ENCODE results near the gene GTPBP2. TPM values are rescaled to one million over a fixed set of nuclear protein-coding genes. Genes with fewer than 3 reads are reported as not detected.
"Not testable (repeated sequence)": the region's sequence is repeated elsewhere in the genome, so short reads cannot be mapped to it uniquely, and the experiment has no call there.

GTPBP2 gene
- total RNA-seq, 1 donor: 50.1 TPM

GRCh38 chr6:43639984-43640800, 11.1 kb upstream of the GTPBP2 start:
- no peak overlapping the region for H3K4me3 ChIP-seq (ENCODE audit: low read depth, low read length)
- TF ChIP-seq, protein P1, sequence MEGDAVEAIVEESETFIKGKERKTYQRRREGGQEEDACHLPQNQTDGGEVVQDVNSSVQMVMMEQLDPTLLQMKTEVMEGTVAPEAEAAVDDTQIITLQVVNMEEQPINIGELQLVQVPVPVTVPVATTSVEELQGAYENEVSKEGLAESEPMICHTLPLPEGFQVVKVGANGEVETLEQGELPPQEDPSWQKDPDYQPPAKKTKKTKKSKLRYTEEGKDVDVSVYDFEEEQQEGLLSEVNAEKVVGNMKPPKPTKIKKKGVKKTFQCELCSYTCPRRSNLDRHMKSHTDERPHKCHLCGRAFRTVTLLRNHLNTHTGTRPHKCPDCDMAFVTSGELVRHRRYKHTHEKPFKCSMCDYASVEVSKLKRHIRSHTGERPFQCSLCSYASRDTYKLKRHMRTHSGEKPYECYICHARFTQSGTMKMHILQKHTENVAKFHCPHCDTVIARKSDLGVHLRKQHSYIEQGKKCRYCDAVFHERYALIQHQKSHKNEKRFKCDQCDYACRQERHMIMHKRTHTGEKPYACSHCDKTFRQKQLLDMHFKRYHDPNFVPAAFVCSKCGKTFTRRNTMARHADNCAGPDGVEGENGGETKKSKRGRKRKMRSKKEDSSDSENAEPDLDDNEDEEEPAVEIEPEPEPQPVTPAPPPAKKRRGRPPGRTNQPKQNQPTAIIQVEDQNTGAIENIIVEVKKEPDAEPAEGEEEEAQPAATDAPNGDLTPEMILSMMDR (IDR thresholded peaks at IDR 0.05; ENCODE audit: insufficient read depth, low read depth, low read length): no peak
- DNase-seq (ENCODE audit: low read depth): no peak

DNA sequence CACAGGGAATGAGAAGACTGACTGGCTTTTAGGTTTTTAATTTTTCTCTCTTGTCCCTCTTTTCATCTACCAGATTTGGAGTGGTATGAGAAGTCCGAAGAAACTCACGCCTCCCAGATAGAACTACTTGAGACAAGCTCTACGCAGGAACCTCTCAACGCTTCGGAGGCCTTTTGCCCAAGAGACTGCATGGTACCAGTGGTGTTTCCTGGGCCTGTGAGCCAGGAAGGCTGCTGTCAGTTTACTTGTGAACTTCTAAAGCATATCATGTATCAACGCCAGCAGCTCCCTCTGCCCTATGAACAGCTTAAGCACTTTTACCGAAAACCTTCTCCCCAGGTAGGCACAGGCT, 7.2 kb upstream of the GTPBP2 start:
- peak overlapping the region; percentile 85 for H3K4me3 ChIP-seq (ENCODE audit: low read depth, low read length)
- peak; percentile 13 for DNase-seq (ENCODE audit: low read depth)
- TF ChIP-seq, protein P1 (IDR thresholded peaks at IDR 0.05; ENCODE audit: insufficient read depth, low read depth, low read length): no peak

GRCh38 chr6:43635387-43636307, 6.6 kb upstream of the GTPBP2 start, which contains the start of gene MAD2L1BP:
Gene MAD2L1BP, plus strand, starts transcription at chr6:43635840. Its CDS starts 36 bp downstream, at chr6:43635876.
- TF ChIP-seq, protein P1 (IDR thresholded peaks at IDR 0.05; ENCODE audit: insufficient read depth, low read depth, low read length): no peak
- DNase-seq (ENCODE audit: low read depth): peak; percentile 62
- H3K4me3 ChIP-seq (ENCODE audit: low read depth, low read length): peak within 1 kb of the TSS; percentile 85

DNA sequence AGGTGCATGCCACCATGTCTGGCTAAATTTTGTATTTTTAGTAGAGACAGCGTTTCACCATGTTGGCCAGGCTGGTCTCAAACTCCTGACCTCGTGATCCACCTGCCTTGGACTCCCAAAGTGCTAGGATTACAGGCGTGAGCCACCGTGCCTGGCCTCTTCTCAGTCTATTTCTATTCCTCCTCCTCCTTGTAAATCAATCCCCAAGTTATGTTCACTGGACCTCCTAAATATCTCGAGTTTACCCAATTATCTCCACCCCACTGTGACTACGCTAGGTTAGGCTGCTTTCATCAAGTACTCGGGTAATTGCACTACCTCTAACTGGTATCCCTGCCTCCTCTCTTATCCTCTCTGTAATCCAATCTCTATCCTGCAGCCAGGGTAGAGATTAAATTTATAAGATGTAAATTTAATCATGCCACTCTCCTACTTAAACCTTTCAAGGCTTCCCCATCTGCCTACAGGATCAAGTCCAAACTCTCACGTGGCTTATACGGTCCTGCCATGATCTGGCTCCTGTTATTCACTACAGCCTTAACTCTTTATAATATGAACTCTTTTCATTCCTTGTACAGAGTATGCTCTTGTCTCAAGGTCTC, 5.7 kb upstream of the GTPBP2 start:
- H3K4me3 ChIP-seq (ENCODE audit: low read depth, low read length): no peak overlapping the region
- DNase-seq (ENCODE audit: low read depth): no peak
- TF ChIP-seq, protein P1 (IDR thresholded peaks at IDR 0.05; ENCODE audit: insufficient read depth, low read depth, low read length): no peak

- not testable (repeated sequence) for DNase-seq (ENCODE audit: low read depth); H3K4me3 ChIP-seq (ENCODE audit: low read depth, low read length)
These were observed 3.9 kb upstream of the GTPBP2 start for GRCh38 chr6:43633002-43633401.

DNA sequence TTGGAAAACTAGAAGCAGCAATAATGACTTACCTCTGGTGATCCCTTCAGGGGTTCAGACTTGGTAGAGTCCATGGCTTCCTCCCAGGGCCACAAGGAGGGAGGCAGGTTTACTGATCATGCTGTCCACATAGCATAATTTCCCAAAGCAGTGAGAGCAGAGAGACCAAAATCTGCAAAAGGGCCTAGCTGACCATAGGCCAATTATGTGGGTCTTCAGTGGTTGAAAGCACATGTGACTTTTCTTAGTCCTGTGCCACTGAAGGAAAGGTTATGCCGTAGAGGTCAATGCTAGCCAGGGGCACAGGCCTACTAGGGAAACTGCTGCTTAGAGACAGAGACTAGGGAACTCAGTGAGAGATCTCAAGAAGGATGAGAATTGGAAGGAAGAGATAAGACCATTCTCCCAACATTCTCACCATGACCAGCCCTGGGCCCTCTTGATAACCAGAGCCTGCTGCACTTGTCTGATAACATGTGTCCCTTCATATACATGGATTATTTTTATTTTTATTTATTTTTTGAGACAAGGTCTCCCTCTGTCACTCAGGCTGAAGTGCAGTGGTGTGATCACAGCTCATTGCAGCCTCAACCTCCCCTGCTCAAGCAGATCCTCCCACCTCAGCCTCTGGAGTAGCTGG, 2.0 kb upstream of the GTPBP2 start:
- no peak for DNase-seq (ENCODE audit: low read depth)
- TF ChIP-seq, protein P1 (IDR thresholded peaks at IDR 0.05; ENCODE audit: insufficient read depth, low read depth, low read length): no peak
- H3K4me3 ChIP-seq (ENCODE audit: low read depth, low read length): no peak overlapping the region
